ENCODE results near the gene E2F1.
"Not testable (repeated sequence)": the region's sequence is repeated elsewhere in the genome, so short reads cannot be mapped to it uniquely, and the experiment has no call there.

The E2F1 gene

GRCh38 chr20:33701629-33702450, 15.7 kb upstream of the E2F1 start:
- no peak for TF ChIP-seq CTCF (IDR thresholded peaks at IDR 0.05; ENCODE audit: insufficient read depth, missing control alignments)
- FAIRE-seq (no peak), DNase-seq (ENCODE audit: insufficient read length, low spot score) (no peak)

GRCh38 chr20:33700696-33701441, 14.7 kb upstream of the E2F1 start:
- not testable (repeated sequence) for DNase-seq (ENCODE audit: insufficient read length, low spot score); FAIRE-seq

- FAIRE-seq; DNase-seq (ENCODE audit: insufficient read length, low spot score): not testable (repeated sequence)
Observed at GRCh38 chr20:33698966-33699365, 12.8 kb upstream of the E2F1 start.

- FAIRE-seq (no peak), DNase-seq (ENCODE audit: insufficient read length, low spot score) (no peak)
- TF ChIP-seq CTCF (IDR thresholded peaks at IDR 0.05; ENCODE audit: insufficient read depth, missing control alignments): no peak
Observed at GRCh38 chr20:33697129-33697528, 10.9 kb upstream of the E2F1 start.

GRCh38 chr20:33696448-33696847, 10.3 kb upstream of the E2F1 start:
- TF ChIP-seq CTCF (IDR thresholded peaks at IDR 0.05; ENCODE audit: insufficient read depth, missing control alignments): no peak
- FAIRE-seq (no peak), DNase-seq (ENCODE audit: insufficient read length, low spot score) (no peak)

- FAIRE-seq (no peak), DNase-seq (ENCODE audit: insufficient read length, low spot score) (no peak)
- no peak for TF ChIP-seq CTCF (IDR thresholded peaks at IDR 0.05; ENCODE audit: insufficient read depth, missing control alignments)
Observed at GRCh38 chr20:33694639-33695012, 8.4 kb upstream of the E2F1 start.

GRCh38 chr20:33693741-33694638, 7.8 kb upstream of the E2F1 start:
- DNase-seq (ENCODE audit: insufficient read length, low spot score) (no peak), FAIRE-seq (no peak)
- TF ChIP-seq CTCF (IDR thresholded peaks at IDR 0.05; ENCODE audit: insufficient read depth, missing control alignments): no peak

All from D721Med (cell line).